ENCODE measurements around the gene PDIA6.

GRCh38 chr2:10802657-10803056 is 9.9 kb downstream of the PDIA6 start:
- TF ChIP-seq CSRNP3 (CRISPR knock-in tag; IDR thresholded peaks at IDR 0.05) (no peak), PATZ1 (CRISPR knock-in tag; IDR thresholded peaks at IDR 0.05; ENCODE audit: borderline replicate concordance) (no peak), ZC3H10 (CRISPR knock-in tag; IDR thresholded peaks at IDR 0.05) (no peak), ZFP30 (CRISPR knock-in tag; IDR thresholded peaks at IDR 0.05) (no peak), ZFP3 (CRISPR knock-in tag; IDR thresholded peaks at IDR 0.05) (no peak), RARB (CRISPR knock-in tag; IDR thresholded peaks at IDR 0.05) (no peak), TOX (CRISPR knock-in tag; IDR thresholded peaks at IDR 0.05; ENCODE audit: borderline replicate concordance) (no peak), GLIS3 (CRISPR knock-in tag; IDR thresholded peaks at IDR 0.05) (no peak), CREB5 (CRISPR knock-in tag; IDR thresholded peaks at IDR 0.05; ENCODE audit: low read depth) (no peak)

Measured in SK-N-SH treated with all-trans-retinoic acid at 6 μM for 48 hours (cell line).